Neural crest cell (in vitro differentiated cells): Measurements from ENCODE around the gene SH3PXD2A. TPM values are rescaled to one million over a fixed set of nuclear protein-coding genes. Genes with fewer than 3 reads are reported as not detected.

Experiments
- DNase-seq: peaks from one replicate; pipeline ENCODE4 v3.0.0; 2021; ENCODE audit warnings: low read depth, mixed read lengths, low spot score
- H3K27ac Mint-ChIP-seq: one replicate; pipeline ENCODE4 v1.8.0; 2021; ENCODE audit warnings: mild to moderate bottlenecking, mixed read lengths; ENCODE audit not compliant: unreplicated experiment
- H3K27me3 Mint-ChIP-seq: 2 replicates; pipeline ENCODE4 v1.8.0; 2021; ENCODE audit warnings: low read depth, mild to moderate bottlenecking, mixed read lengths
- H3K36me3 Mint-ChIP-seq: 2 replicates; pipeline ENCODE4 v1.8.0; 2021; ENCODE audit warnings: low read depth, mild to moderate bottlenecking, mixed read lengths
- H3K4me1 Mint-ChIP-seq: 2 replicates; pipeline ENCODE4 v1.8.0; 2021; ENCODE audit warnings: mixed read lengths
- H3K4me3 Mint-ChIP-seq: one replicate; pipeline ENCODE4 v1.8.0; 2021; ENCODE audit warnings: mild to moderate bottlenecking, mixed read lengths
- H3K9me3 Mint-ChIP-seq: 2 replicates; pipeline ENCODE4 v1.8.0; 2021; ENCODE audit warnings: mixed read lengths
- CTCF ChIP-seq: fragments of 200-600 bp; sonication (generic); conservative IDR thresholded peaks from 2 replicates; pipeline ENCODE4 v1.5.0; 2021; ENCODE audit warnings: antibody characterized with exemption, mild to moderate bottlenecking
- total RNA-seq: library from RNA; stranded (reverse); gene quantifications from 2 replicates; pipeline ENCODE4 v1.2.1, GENCODE V29; 2021

SH3PXD2A gene
- total RNA-seq, 1 donor from 2014 or later = 22.8 TPM

- no peak overlapping the region for H3K4me3 Mint-ChIP-seq
- H3K9me3 Mint-ChIP-seq = no peaks in the 10 kb centered on the region
- no peaks in the 10 kb centered on the region for H3K27me3 Mint-ChIP-seq
- peaks cover 5% of the 10 kb centered on the region for H3K4me1 Mint-ChIP-seq
- no peak for TF ChIP-seq CTCF
- H3K27ac Mint-ChIP-seq = no peak overlapping the region
- no peak for DNase-seq
- no peaks in the 10 kb centered on the region for H3K36me3 Mint-ChIP-seq
Observed at GRCh38 chr10:103569896-103570295, 285.5 kb downstream of the SH3PXD2A start.

- H3K27ac Mint-ChIP-seq = no peak overlapping the region
- no peaks in the 10 kb centered on the region for H3K9me3 Mint-ChIP-seq
- peaks cover 5% of the 10 kb centered on the region for H3K4me1 Mint-ChIP-seq
Observed at GRCh38 chr10:103568505-103568904, 286.9 kb downstream of the SH3PXD2A start.

GRCh38 chr10:103566536-103566935 is 288.8 kb downstream of the SH3PXD2A start:
- no peak for TF ChIP-seq CTCF
- Mint-ChIP-seq H3K4me1 (peaks cover 5% of the 10 kb centered on the region), H3K27ac (no peak overlapping the region), H3K36me3 (no peaks in the 10 kb centered on the region), H3K4me3 (no peak overlapping the region), H3K27me3 (no peaks in the 10 kb centered on the region), H3K9me3 (no peaks in the 10 kb centered on the region)
- no peak for DNase-seq

More at GRCh38 chr10:103568505-103568904, 286.9 kb downstream of the SH3PXD2A start:
- TF ChIP-seq CTCF = no peak
- no peak for DNase-seq
- no peak overlapping the region for H3K4me3 Mint-ChIP-seq
- no peaks in the 10 kb centered on the region for H3K36me3 Mint-ChIP-seq
- no peaks in the 10 kb centered on the region for H3K27me3 Mint-ChIP-seq

- H3K27me3 Mint-ChIP-seq = no peaks in the 10 kb centered on the region
- no peaks in the 10 kb centered on the region for H3K9me3 Mint-ChIP-seq
- H3K27ac Mint-ChIP-seq = no peak overlapping the region
- H3K4me1 Mint-ChIP-seq = peaks cover 2% of the 10 kb centered on the region
- H3K4me3 Mint-ChIP-seq = no peak overlapping the region
- peak; percentile 56 for DNase-seq
- peak; percentile 70 for TF ChIP-seq CTCF
- H3K36me3 Mint-ChIP-seq = no peaks in the 10 kb centered on the region
Observed at GRCh38 chr10:103564776-103565520, 290.4 kb downstream of the SH3PXD2A start.

GRCh38 chr10:103564116-103564501 is 291.3 kb downstream of the SH3PXD2A start:
- H3K4me1 Mint-ChIP-seq = no peaks in the 10 kb centered on the region
- no peak overlapping the region for H3K27ac Mint-ChIP-seq
- H3K9me3 Mint-ChIP-seq = no peaks in the 10 kb centered on the region
- H3K36me3 Mint-ChIP-seq = no peaks in the 10 kb centered on the region
- H3K27me3 Mint-ChIP-seq = no peaks in the 10 kb centered on the region
- no peak overlapping the region for H3K4me3 Mint-ChIP-seq
- TF ChIP-seq CTCF = no peak
- no peak for DNase-seq
